B cell (primary cell): Measurements from ENCODE around the gene PRRT3. TPM values are rescaled to one million over a fixed set of nuclear protein-coding genes. Genes with fewer than 3 reads are reported as not detected.

Source experiments
- ATAC-seq: fragments of 200-7000 bp; cut with Tn5 transposase; one replicate; pipeline ENCODE4 v1.10.0; 2021; ENCODE audit warnings: low read depth, mild to moderate bottlenecking, moderate number of reproducible peaks, moderate library complexity
- CTCF ChIA-PET: fragments of 350-600 bp; sonication (Branson Sonifier 250); formaldehyde crosslinking; loops from one replicate; lab custom pipeline; 2021; ENCODE audit warnings: antibody characterized with exemption, inconsistent platforms; lab: Charles Lee
- POLR2A ChIA-PET: fragments of 350-600 bp; sonication (Branson Sonifier 250); formaldehyde crosslinking; loops from one replicate; lab custom pipeline; 2021; ENCODE audit warnings: antibody characterized with exemption; lab: Charles Lee
- DNase-seq: peaks from one replicate; pipeline ENCODE4 v3.0.0; 2013
- H2AFZ ChIP-seq: 2 replicates; pipeline ENCODE4 v1.6.1; 2012; ENCODE audit warnings: mild to moderate bottlenecking, low read depth, low read length; ENCODE audit not compliant: insufficient read depth, poor library complexity, severe bottlenecking
- H3K27ac ChIP-seq, 2 donors: 1 replicate in 1 of 2; 2 replicates in 1 of 2; pipeline ENCODE4 v1.5.1; 2012 to 2013; ENCODE audit warnings: low read length in 2 of 2, mild to moderate bottlenecking in 2 of 2, moderate library complexity in 1 of 2
- H3K27me3 ChIP-seq, 4 experiments: fragments of 200-600 bp in 1 of 4; sonication (generic) in 1 of 4; replicated peaks in 1 of 4; 1 replicate in 2 of 4; 2 replicates in 2 of 4; pipeline versions ENCODE4 v1.6.1 to v1.7.0; 2013 to 2016; ENCODE audit warnings: low read length in 3 of 4, mild to moderate bottlenecking in 2 of 4, mixed read lengths in 1 of 4, moderate library complexity in 1 of 4; ENCODE audit not compliant: insufficient read depth in 4 of 4, control insufficient read depth in 3 of 4; ENCODE audit errors: control extremely low read depth in 1 of 4
- H3K36me3 ChIP-seq, 2 experiments: replicated peaks in 1 of 2; 1 replicate in 1 of 2; 2 replicates in 1 of 2; pipeline versions ENCODE4 v1.6.1 to v1.7.1; 2013; ENCODE audit warnings: low read length in 1 of 2; ENCODE audit not compliant: insufficient read depth in 2 of 2, control insufficient read depth in 1 of 2; ENCODE audit errors: control extremely low read depth in 1 of 2, extremely low read depth in 1 of 2
- H3K4me1 ChIP-seq, 2 donors: fragments of 200-600 bp in 1 of 2; sonication (generic) in 1 of 2; 1 replicate in 1 of 2; 2 replicates in 1 of 2; pipeline versions ENCODE4 v1.5.1 to v1.6.1; 2013 to 2017; ENCODE audit warnings: low read length in 2 of 2; ENCODE audit not compliant: control insufficient read depth in 2 of 2, insufficient read depth in 2 of 2
- H3K4me2 ChIP-seq: replicated peaks from 2 replicates; pipeline ENCODE3; 2012; ENCODE audit warnings: mild to moderate bottlenecking, low read depth, low read length; ENCODE audit not compliant: poor library complexity, severe bottlenecking
- H3K4me3 ChIP-seq, 5 experiments: fragments of 200-600 bp in 1 of 5; sonication (generic) in 1 of 5; 1 replicate in 3 of 5; 2 replicates in 2 of 5; pipeline versions ENCODE4 v1.5.1 to v1.7.0; 2011 to 2016; ENCODE audit warnings: low read length in 4 of 5, mild to moderate bottlenecking in 4 of 5, low read depth in 2 of 5, control low read depth in 1 of 5, moderate library complexity in 1 of 5; ENCODE audit not compliant: insufficient read depth in 1 of 5; ENCODE audit errors: control extremely low read depth in 1 of 5, extremely low read depth in 1 of 5
- H3K79me2 ChIP-seq: fragments of 200-600 bp; sonication (generic); one replicate; pipeline ENCODE4 v1.6.0; 2016; ENCODE audit warnings: low read length; ENCODE audit not compliant: control insufficient read depth, insufficient read depth
- H3K9ac ChIP-seq: fragments of 200-600 bp; sonication (generic); 2 replicates; pipeline ENCODE4 v1.6.1; 2017; ENCODE audit warnings: mild to moderate bottlenecking, low read length, moderate library complexity
- H3K9me3 ChIP-seq, 3 donors: one replicate each; pipeline versions ENCODE4 v1.6.1 to v1.7.1; 2013; ENCODE audit warnings: low read length in 2 of 3; ENCODE audit not compliant: control insufficient read depth in 2 of 3, insufficient read depth in 1 of 3; ENCODE audit errors: control extremely low read depth in 1 of 3
- H4K20me1 ChIP-seq: 2 replicates; pipeline ENCODE4 v1.6.0; 2012; ENCODE audit warnings: mild to moderate bottlenecking, low read length; ENCODE audit not compliant: insufficient read depth, control insufficient read depth, poor library complexity, severe bottlenecking
- H3K27ac Mint-ChIP-seq: one replicate; pipeline ENCODE4 v1.8.0; 2021; ENCODE audit warnings: mixed read lengths
- H3K27me3 Mint-ChIP-seq: one replicate; pipeline ENCODE4 v1.8.0; 2021; ENCODE audit warnings: mixed read lengths
- H3K4me1 Mint-ChIP-seq: one replicate; pipeline ENCODE4 v1.8.0; 2021; ENCODE audit warnings: mixed read lengths
- H3K4me3 Mint-ChIP-seq: one replicate; pipeline ENCODE4 v1.8.0; 2021; ENCODE audit warnings: mixed read lengths
- H3K9me3 Mint-ChIP-seq: one replicate; pipeline ENCODE4 v1.8.0; 2022; ENCODE audit warnings: mixed read lengths; ENCODE audit not compliant: insufficient read depth
- CTCF ChIP-seq: fragments of 200-600 bp; IDR thresholded peaks from one replicate; pipeline ENCODE4 v1.8.0; 2022; ENCODE audit warnings: antibody characterized with exemption, mild to moderate bottlenecking
- EZH2 ChIP-seq: IDR thresholded peaks from 2 replicates; pipeline ENCODE4 v1.6.1; 2012; ENCODE audit warnings: borderline replicate concordance, low read depth, mild to moderate bottlenecking, moderate library complexity, low read length; ENCODE audit not compliant: insufficient read depth, poor library complexity, severe bottlenecking
- whole genome bisulfite sequencing: methylation state at CpG from one replicate; pipeline ENCODE4 v1.1.5; 2013; ENCODE audit warnings: missing lambda C conversion rate; ENCODE audit not compliant: insufficient coverage; 5-methylcytosine and 5-hydroxymethylcytosine counted together
- intact Hi-C: fragments of 100-400 bp; cut with micrococcal nuclease; formaldehyde crosslinking; loops from one replicate; pipeline ENCODE4 v1.10.0; 2022
- polyA plus RNA-seq: library from polyadenylated mRNA; depleted of rRNA; stranded (reverse); fragments of >200 nt; gene quantifications from 2 replicates; pipeline ENCODE4 v1.2.3, GENCODE V29; 2012
- total RNA-seq, 2 donors: library from RNA; stranded (reverse); fragments of 120-200 nt in 1 of 2; gene quantifications; 1 replicate in 1 of 2; 2 replicates in 1 of 2; pipeline versions ENCODE4 v1.2.3 to v1.2.4, GENCODE V29; 2013 to 2022

The PRRT3 gene
- total and polyA plus RNA-seq, 2 donors (not counting 1 experiment from before 2014, with no cell fraction given) = 1.7 to 3.9 TPM

DNA sequence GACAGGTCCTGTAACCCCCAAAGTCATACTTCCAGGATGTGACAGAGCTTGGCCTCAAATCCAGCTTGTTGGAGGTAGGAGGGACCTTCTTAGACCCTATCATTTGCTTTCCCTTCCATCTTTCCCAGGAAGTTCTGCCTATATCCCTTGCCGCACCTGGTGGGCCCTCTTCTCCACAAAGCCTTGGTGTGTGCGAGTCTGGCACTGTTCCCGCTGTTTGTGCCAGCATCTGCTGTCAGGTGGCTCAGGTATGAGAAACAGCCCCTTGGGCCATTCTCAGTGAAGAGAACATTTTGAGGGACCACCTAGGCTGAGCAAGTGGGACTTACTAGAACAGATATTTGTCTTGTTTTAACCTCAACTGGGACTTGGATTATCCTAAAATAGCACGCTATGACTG, 48.3 kb downstream of the PRRT3 start:
- CTCF ChIA-PET = no interaction called here
- no peak for DNase-seq
- H3K4me3 Mint-ChIP-seq = no peak overlapping the region
- H3K4me2 ChIP-seq = no peak overlapping the region
- intact Hi-C loops = no loop called here
- H3K4me3 ChIP-seq = no peak overlapping the region
- H3K27me3 ChIP-seq = no peaks in the 10 kb centered on the region
- H3K9me3 ChIP-seq = no peaks in the 10 kb centered on the region
- peaks cover 4% of the 10 kb centered on the region for H3K27me3 Mint-ChIP-seq
- whole genome bisulfite sequencing = 100% methylated on average over 3 of the region's 4 CpGs
- H2AFZ ChIP-seq = no peak overlapping the region
- no peak overlapping the region for H3K27ac Mint-ChIP-seq
- ATAC-seq = no peak
- H3K4me1 Mint-ChIP-seq = no peaks in the 10 kb centered on the region
- no peaks in the 10 kb centered on the region for H3K36me3 ChIP-seq
- no peak overlapping the region for H3K27ac ChIP-seq
- POLR2A ChIA-PET = no interaction called here
- H3K9me3 Mint-ChIP-seq = no peaks in the 10 kb centered on the region
- H3K9ac ChIP-seq = no peak overlapping the region
- H3K79me2 ChIP-seq = peaks cover 14% of the 10 kb centered on the region
- H4K20me1 ChIP-seq = no peaks in the 10 kb centered on the region
- TF ChIP-seq CTCF = no peak
- TF ChIP-seq EZH2 = no peak
- H3K4me1 ChIP-seq = no peaks in the 10 kb centered on the region

DNA sequence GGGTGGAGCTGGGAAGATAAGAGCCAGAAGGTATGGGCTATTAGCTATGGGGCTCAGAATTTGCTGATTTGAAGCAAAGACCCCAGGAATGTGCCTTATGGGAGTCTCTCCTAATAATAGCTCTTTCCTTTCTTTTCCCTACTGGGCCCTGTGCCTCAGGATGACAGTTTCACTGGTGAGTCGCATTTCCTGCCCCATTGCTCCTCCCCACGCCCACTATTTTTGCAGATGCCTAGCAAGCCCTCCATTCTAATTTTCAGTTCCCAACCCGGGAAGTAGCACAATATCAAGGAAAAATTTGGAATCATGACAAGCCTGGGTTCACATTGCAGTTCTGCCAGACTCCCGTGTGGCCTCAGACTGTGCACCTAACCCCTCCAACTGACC, 49.0 kb downstream of the PRRT3 start:
- Mint-ChIP-seq H3K9me3 (no peaks in the 10 kb centered on the region), H3K4me1 (no peaks in the 10 kb centered on the region), H3K4me3 (no peak overlapping the region), H3K27ac (no peak overlapping the region), H3K27me3 (peaks cover 4% of the 10 kb centered on the region)
- no peak for TF ChIP-seq EZH2
- no peak for TF ChIP-seq CTCF
- DNase-seq (no peak), ATAC-seq (no peak)
- H3K4me1 ChIP-seq = no peaks in the 10 kb centered on the region
- H2AFZ ChIP-seq = no peak overlapping the region
- 31% methylated on average over 3 of the region's 4 CpGs for WGBS
- ChIA-PET CTCF (no interaction called here), POLR2A (no interaction called here)
- peaks cover 20% of the 10 kb centered on the region for H3K79me2 ChIP-seq
- no peak overlapping the region for H3K4me3 ChIP-seq
- no peaks in the 10 kb centered on the region for H3K27me3 ChIP-seq
- no peaks in the 10 kb centered on the region for H4K20me1 ChIP-seq
- no peak overlapping the region for H3K27ac ChIP-seq
- intact Hi-C loops = no loop called here
- no peaks in the 10 kb centered on the region for H3K9me3 ChIP-seq
- no peak overlapping the region for H3K9ac ChIP-seq
- H3K4me2 ChIP-seq = no peak overlapping the region
- no peaks in the 10 kb centered on the region for H3K36me3 ChIP-seq
